Measurements from ENCODE around the gene COG7.
"Not testable (repeated sequence)": the region's sequence is repeated elsewhere in the genome, so short reads cannot be mapped to it uniquely, and the experiment has no call there.

The COG7 gene

DNA sequence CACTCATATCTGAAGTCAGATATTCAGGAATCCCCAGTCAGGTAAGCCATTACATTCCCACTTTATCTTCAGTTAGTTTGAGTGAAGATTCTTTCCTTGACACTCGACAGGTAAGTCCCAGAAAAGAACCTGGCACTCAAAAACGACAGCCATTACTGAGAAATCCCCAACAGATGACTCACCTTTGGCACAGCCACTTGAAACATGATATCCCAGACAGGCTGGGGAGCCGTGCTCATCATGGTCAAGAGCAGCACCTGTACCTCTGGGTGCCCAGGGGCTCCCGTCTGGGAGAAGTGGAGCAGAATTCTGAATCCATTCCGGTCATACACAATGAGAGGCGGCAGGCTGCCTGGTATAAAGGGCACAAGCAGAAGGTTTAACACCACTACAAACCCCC lies 16.8 kb upstream of the COG7 start:
- no peak for DNase-seq (ENCODE audit: low spot score)

DNA sequence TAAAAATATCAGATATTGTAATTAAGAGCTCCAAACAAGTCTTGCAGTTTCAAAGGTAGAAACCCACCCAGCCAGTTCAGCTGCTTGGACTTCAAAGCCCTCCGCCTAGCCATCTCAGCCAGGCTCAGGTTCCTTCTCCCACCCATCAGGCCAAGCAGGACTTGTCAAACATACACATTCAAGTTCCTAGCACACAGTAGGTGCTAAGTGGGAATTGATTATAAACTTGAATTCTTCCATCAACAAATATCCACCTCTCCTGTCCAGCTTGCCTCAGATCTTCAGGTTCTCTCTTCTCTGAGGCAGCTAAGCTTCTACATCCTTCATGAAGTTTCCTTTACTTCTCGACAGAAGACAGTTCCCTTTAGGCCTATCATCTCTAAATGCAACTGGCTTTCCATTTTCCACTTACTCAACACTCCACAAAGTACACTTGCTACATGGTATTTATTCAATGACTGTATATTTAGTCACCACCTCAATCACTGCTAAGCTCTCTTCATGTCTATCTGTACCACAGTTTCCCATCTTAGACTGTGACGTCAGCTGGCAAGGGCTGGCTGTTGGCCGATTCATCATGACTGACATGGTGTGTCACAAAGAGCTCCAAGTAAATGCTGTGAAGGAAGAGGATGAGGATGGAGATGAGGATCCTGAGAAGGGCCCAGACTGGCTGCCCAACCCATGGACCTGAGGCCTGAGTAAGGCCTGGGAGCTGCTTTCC lies 13.3 kb upstream of the COG7 start:
- DNase-seq (ENCODE audit: low spot score), result no peak

DNA sequence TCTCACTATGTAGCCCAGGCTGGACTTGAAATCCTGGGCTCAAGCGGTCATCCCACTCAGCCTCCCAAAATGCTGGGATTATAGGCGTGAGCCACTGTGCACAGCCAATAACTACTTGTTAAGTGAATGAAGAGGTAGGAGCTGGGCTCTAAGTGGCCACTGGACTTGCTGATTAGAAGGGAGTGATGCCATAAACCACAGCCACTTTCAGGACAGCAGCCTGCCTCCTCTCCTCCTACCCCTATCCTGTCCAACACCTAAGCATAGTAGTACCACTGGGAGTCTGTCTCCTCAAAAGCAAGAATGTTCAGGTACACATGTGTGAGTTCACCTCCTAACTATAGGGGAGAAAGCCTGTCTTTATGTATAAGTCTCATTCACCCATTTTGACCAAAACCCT lies 12.2 kb upstream of the COG7 start:
- DNase-seq (ENCODE audit: low spot score), result no peak

DNA sequence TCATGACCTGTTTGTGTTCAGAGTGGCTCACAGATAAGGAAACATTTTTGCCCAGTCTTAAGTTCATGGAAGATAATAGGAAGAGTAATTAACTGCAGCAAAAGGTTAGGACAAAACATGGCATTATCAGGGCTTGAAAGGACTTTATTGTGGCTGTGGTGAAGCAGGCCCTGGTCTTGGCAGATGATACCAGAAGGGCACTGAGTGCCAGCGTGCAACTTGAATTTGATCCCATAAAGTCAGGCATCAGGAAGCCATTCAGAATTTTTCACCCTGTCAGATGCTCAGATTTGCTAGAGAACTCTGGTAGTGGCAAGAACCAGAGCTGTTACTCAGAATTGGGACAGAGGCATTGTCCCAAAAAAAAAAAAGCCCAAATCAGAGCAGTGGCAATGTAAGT lies 11.2 kb upstream of the COG7 start:
- peak; percentile 93 for DNase-seq (ENCODE audit: low spot score)

DNA sequence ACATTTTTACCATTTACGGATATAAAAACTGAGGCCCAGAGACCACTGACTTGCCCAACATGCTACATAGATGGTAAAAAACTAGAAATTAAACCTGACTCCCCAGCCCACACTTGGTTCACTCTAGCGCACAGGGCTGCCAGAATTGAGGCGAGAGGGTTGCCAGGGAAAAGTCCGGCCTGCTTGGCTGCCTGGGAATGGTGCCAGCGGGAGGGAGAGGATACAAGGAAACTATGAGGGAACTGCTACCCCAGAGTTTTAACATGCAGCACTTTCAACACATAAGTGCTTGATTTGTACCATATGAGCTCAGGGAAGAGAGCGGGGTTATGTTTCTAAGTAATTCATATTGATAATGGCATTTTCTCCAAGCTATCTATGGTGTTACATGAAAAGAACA lies 10.0 kb upstream of the COG7 start:
- DNase-seq (ENCODE audit: low spot score), result peak; percentile 48

DNA sequence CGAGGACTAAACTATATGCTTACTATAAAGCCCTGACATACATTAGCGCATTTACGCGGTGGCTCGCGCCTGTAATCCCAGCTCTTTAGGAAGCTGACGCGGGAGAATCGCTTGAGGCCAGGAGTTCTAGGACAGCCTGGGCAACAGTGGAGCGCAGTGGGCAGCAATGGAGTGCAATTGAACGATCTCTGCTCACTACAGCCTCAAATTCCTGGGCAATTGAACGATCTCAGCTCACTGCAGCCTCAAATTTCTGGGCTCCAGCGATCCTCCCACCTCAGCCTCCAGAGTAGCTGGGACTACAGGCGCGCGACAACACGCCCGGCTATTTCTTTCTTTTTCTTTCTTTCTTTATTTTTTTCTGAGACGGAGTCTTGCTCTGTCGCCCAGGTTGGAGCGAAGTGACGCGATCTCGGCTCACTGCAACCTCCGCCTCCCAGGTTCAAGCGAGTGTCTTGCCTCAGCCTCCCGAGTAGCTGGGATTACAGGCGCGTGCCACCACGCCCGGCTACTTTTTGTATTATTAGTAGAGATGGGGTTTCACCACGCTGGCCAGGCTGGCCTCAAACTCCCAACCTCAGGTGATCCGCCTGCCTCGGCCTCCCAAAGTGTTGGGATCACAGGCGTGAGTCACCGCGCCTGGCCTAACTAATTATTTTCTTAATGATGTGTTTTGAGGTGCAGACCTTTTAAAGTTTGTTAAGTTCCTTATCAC lies 506 bp upstream of the COG7 start:
- no peak for DNase-seq (ENCODE audit: low spot score)

DNA sequence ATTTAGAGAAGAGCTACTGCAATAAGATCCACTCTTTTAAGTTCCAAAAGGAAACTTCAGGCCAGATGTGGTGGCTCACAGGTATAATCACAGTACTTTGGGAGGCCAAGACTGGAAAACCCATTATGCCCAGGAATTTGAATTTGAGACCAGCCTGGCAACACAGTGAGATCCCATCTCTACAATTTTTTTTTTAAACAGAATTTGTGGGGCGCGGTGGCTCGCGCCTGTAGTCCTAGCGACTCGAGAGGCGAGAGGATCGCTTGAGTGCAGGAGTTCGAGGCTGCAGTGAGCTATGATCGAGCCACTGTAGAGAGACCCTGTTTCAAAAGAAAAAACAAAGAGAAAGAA lies 793 bp downstream of the COG7 start:
- DNase-seq (ENCODE audit: low spot score), result no peak

- DNase-seq (ENCODE audit: low spot score), result no peak
Measured at GRCh38 chr16:23448392-23448791, 4.6 kb downstream of the COG7 start.

GRCh38 chr16:23437542-23437941 lies 15.4 kb downstream of the COG7 start:
- not testable (repeated sequence) for DNase-seq (ENCODE audit: low spot score)

- DNase-seq (ENCODE audit: low spot score), result no peak
Measured at GRCh38 chr16:23436951-23437350, 16.0 kb downstream of the COG7 start.

DNA sequence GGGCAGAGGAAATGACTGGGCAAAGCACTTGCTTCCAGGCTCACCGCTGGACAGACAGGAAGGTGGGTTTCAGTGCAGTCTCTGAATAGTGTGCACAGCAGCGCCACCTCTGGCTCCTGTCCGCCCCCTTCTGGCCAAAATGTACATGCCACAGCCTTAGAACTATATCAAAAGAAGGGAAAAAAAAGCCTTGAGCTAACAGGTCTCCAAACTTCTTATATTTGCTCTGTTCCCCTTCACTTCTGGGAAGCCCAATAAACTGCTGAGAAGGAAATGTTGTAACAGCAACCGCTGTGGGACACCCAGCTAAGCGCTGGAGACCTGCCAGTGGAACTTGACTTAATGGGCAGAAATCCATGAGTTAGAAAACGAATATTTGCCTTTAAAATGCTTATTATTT lies 17.5 kb downstream of the COG7 start:
- peak; percentile 21 for DNase-seq (ENCODE audit: low spot score)

- peak; percentile 88 for DNase-seq (ENCODE audit: low spot score)
Measured at GRCh38 chr16:23434380-23434779, 18.6 kb downstream of the COG7 start.

DNA sequence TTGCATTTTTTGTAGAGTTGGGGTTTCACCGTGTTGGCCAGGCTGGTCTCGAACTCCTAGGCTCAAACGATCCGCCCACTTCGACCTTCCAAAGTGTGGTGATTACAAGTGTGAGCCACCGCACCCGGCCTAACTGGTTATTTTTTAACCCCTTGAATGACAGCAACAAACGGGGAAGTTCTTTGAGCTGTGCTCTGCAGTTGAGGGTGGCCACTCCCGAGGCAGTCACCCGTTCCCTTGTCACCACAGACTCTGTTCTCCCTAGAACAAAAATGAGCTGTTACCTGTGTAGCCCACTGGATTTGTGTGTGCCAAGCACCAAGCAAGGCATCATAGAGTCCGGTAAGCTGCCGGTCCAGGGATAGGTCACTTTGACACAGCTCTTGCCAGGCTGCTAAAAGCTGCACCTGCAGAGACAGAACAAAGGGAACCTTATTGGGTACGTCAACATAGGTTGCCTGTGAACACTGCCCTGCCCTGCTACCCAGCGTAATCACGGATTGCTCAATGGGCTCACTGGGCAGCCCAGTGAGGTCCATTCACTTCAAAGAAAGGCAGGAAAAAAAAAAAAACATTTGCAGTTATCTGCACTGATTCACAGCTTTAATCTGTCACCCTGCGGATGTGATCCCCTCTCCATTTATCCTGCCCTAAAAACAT lies 19.6 kb downstream of the COG7 start:
- no peak for DNase-seq (ENCODE audit: low spot score)

DNA sequence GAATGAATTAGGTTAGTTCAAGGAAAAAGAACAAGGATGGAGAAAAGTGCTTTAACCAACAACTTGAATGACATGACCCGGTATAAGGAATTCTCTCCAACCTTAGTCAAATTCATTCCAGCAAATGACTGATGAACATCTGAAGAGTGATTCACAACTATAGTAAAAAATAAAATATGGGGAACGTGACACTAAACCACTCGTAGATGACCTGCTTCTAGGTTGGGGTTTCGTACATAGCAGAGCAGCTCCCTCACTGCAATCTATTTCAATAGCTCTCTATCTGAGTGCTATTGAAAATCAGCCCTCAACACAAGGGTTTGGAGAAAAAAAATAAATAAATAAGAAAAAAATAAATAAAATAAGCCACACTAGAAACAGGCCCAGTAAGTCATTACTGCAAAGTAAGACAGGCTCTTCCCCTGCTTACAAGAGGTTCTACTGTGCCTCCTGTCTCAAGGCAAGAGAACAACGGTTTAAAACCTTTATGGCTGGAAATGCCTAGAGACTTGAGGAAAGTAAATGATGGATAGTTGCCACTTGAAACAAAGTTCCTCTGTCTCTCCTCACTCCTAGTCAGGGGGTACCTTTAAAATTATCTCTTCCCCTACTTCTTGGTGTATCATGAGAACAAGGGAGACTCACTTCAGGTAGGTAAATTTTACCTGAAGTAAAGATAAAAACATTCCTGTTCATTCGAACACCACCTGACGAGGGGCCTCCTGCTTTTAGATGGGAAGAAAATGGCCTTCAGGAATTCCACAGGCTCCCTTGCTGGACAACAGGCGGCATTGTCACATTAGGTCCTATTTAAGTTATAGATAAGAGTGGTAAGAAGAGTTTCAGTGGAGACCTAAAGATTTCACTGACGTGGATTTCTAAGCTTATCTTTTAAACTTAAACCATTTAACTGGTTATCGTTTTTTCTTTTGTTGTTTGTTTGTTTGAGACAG lies 20.5 kb downstream of the COG7 start:
- no peak for DNase-seq (ENCODE audit: low spot score)

- no peak for DNase-seq (ENCODE audit: low spot score)
Measured at GRCh38 chr16:23428351-23428750, 24.6 kb downstream of the COG7 start.

- DNase-seq (ENCODE audit: low spot score), result no peak
Measured at GRCh38 chr16:23424292-23424958, 28.6 kb downstream of the COG7 start.

GRCh38 chr16:23423496-23424049 lies 29.4 kb downstream of the COG7 start:
- peak; percentile 41 for DNase-seq (ENCODE audit: low spot score)

DNA sequence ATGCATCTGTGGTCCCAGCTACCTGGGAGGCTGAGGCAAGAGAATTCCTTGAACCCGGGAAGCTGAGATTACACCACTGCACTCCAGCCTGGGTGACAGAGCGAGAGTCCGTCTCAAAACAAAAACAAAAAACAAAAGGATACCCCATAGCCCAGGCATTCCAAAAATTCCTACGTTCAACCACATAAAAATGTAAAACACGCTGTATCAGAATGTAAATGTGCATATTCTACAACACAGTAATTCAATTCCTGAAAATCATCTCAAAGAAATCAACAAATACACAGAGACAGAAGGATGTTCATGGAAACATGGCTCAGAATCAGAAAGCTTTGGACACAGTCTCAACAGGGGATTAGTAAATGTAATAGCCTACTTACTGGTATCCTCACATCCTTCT lies 33.0 kb downstream of the COG7 start:
- DNase-seq (ENCODE audit: low spot score), result no peak

DNA sequence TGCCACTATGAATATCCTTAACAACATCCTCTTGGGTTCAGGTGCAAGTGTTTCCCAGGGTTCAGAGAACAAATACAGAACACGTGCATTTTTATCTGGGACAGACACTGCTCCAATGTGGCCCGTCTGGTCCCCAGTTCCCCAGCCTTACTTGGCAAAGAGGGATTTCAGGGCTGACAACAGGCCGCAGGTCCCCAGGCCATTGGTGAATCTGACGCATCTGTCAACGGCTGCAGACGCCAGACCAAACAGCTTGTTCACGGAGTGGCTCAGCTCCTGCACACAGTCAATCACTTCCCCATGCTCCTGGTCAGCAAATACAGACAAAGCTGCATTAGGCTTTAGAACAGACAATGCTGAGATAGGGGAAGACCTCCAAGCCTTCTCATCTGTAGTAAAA lies 36.2 kb downstream of the COG7 start:
- DNase-seq (ENCODE audit: low spot score), result no peak

GRCh38 chr16:23414731-23415130 lies 38.3 kb downstream of the COG7 start:
- no peak for DNase-seq (ENCODE audit: low spot score)

DNA sequence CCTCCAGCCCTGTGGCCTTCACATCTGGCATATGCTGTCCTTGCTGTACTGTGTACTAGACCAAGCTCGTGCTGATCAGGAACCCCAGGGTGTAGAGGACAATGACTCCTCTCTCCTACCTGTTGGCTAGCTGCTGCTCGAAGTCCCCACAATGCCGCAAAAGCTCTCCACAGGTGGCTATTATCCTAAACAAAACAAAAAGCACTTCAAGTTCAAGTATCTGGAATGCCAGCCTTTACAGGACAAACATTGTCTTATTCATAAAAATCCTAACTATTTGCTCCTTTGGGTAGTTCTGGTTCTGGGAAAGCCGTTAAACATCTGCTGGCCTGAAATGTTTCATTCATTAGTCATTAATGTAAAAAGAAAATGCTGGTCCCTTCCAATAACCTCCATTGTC lies 42.8 kb downstream of the COG7 start:
- no peak for DNase-seq (ENCODE audit: low spot score)
